Lower leg skin (tissue), 3 donors: ENCODE results near the gene KCNK3.
"Not testable (repeated sequence)": the region's sequence is repeated elsewhere in the genome, so short reads cannot be mapped to it uniquely, and the experiment has no call there.

Experiments
- POLR2A ChIP-seq, 2 donors: fragments of 450-650 bp; IDR thresholded peaks; one replicate each; pipeline ENCODE4 v1.6.1; 2016 to 2017; ENCODE audit warnings: antibody characterized with exemption in 2 of 2, mild to moderate bottlenecking in 1 of 2, moderate library complexity in 1 of 2
- TF ChIP-seq, protein P1 (sequence below), 3 donors: fragments of 450-650 bp; IDR thresholded peaks; one replicate each; pipeline ENCODE4 v1.5.1; 2016; ENCODE audit warnings: antibody characterized with exemption in 3 of 3, mild to moderate bottlenecking in 3 of 3, moderate library complexity in 2 of 3

DNA sequence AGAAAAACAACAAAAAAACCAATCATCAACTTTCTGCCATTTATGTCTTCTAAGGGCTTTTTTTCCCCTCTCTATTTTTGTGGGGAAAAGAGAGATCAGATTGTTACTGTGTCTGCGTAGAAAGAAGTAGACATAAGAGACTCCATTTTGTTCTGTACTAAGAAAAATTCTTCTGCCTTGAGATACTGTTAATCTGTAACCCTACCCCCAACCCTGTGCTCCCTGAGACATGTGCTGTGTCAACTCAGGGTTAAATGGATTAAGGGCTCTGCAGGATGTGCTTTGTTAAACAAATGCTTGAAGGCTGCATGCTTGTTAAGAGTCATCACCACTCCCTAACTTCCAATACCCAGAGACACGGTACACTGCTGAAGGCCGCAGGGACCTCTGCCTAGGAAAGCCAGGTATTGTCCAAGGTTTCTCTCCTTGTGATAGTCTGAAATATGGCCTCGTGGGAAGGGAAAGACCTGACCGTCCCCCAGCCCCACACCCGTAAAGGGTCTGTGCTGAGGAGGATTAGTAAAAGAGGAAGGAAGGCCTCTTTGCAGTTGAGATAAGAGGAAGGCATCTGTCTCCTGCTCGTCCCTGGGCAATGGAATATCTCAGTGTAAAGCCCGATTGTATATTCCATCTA lies 57.4 kb downstream of the KCNK3 start:
- TF ChIP-seq, protein P1, sequence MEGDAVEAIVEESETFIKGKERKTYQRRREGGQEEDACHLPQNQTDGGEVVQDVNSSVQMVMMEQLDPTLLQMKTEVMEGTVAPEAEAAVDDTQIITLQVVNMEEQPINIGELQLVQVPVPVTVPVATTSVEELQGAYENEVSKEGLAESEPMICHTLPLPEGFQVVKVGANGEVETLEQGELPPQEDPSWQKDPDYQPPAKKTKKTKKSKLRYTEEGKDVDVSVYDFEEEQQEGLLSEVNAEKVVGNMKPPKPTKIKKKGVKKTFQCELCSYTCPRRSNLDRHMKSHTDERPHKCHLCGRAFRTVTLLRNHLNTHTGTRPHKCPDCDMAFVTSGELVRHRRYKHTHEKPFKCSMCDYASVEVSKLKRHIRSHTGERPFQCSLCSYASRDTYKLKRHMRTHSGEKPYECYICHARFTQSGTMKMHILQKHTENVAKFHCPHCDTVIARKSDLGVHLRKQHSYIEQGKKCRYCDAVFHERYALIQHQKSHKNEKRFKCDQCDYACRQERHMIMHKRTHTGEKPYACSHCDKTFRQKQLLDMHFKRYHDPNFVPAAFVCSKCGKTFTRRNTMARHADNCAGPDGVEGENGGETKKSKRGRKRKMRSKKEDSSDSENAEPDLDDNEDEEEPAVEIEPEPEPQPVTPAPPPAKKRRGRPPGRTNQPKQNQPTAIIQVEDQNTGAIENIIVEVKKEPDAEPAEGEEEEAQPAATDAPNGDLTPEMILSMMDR (IDR thresholded peaks at IDR 0.05), result not testable (repeated sequence)
- TF ChIP-seq POLR2A (IDR thresholded peaks at IDR 0.05), result not testable (repeated sequence)
